GM23338 (cell line): Measurements from ENCODE around the gene ADIG. TPM values are rescaled to one million over a fixed set of nuclear protein-coding genes. Genes with fewer than 3 reads are reported as not detected.

Experiments used
- CTCF ChIP-seq, 2 experiments: fragments of 200-600 bp in 1 of 2; sonication (generic) in 1 of 2; conservative IDR thresholded peaks; 2 replicates each; pipeline versions ENCODE4 v1.5.1 to v1.6.1; 2016 to 2017; ENCODE audit warnings: antibody characterized with exemption in 2 of 2, low read depth in 2 of 2, mild to moderate bottlenecking in 2 of 2, moderate library complexity in 1 of 2
- NANOG ChIP-seq: IDR thresholded peaks from 2 replicates; pipeline ENCODE4 v1.6.1; 2016; ENCODE audit warnings: antibody characterized with exemption, borderline replicate concordance
- REST ChIP-seq: IDR thresholded peaks from one replicate; pipeline ENCODE4 v1.6.1; 2018; ENCODE audit warnings: antibody characterized with exemption; ENCODE audit not compliant: unreplicated experiment
- ZNF114 ChIP-seq: fragments of 250-450 bp; sonication (Bioruptor Pico); IDR thresholded peaks from 2 replicates; pipeline ENCODE4 v1.5.0; 2020; ENCODE audit warnings: mild to moderate bottlenecking, moderate library complexity
- polyA plus RNA-seq: library from polyadenylated mRNA; unstranded; fragments of >200 nt; fragmentation: Nextera tagmentation; extraction: Ambion mirVana; gene quantifications from 2 replicates; pipeline ENCODE4 v1.2.1, GENCODE V29; 2016
- total RNA-seq: library from RNA; depleted of rRNA; stranded (reverse); fragments of >200 nt; shearing (Covaris generic); gene quantifications from 2 replicates; pipeline ENCODE4 v1.2.3, GENCODE V29; 2014
- TF ChIP-seq, protein P1 (sequence below): fragments of 250-450 bp; sonication (Bioruptor Pico); IDR thresholded peaks from 2 replicates; pipeline ENCODE4 v1.5.0; 2020; ENCODE audit warnings: mild to moderate bottlenecking, moderate library complexity

Gene ADIG
- total and polyA plus RNA-seq, 2 experiments from 2014 or later: not detected

- TF ChIP-seq, protein P1, sequence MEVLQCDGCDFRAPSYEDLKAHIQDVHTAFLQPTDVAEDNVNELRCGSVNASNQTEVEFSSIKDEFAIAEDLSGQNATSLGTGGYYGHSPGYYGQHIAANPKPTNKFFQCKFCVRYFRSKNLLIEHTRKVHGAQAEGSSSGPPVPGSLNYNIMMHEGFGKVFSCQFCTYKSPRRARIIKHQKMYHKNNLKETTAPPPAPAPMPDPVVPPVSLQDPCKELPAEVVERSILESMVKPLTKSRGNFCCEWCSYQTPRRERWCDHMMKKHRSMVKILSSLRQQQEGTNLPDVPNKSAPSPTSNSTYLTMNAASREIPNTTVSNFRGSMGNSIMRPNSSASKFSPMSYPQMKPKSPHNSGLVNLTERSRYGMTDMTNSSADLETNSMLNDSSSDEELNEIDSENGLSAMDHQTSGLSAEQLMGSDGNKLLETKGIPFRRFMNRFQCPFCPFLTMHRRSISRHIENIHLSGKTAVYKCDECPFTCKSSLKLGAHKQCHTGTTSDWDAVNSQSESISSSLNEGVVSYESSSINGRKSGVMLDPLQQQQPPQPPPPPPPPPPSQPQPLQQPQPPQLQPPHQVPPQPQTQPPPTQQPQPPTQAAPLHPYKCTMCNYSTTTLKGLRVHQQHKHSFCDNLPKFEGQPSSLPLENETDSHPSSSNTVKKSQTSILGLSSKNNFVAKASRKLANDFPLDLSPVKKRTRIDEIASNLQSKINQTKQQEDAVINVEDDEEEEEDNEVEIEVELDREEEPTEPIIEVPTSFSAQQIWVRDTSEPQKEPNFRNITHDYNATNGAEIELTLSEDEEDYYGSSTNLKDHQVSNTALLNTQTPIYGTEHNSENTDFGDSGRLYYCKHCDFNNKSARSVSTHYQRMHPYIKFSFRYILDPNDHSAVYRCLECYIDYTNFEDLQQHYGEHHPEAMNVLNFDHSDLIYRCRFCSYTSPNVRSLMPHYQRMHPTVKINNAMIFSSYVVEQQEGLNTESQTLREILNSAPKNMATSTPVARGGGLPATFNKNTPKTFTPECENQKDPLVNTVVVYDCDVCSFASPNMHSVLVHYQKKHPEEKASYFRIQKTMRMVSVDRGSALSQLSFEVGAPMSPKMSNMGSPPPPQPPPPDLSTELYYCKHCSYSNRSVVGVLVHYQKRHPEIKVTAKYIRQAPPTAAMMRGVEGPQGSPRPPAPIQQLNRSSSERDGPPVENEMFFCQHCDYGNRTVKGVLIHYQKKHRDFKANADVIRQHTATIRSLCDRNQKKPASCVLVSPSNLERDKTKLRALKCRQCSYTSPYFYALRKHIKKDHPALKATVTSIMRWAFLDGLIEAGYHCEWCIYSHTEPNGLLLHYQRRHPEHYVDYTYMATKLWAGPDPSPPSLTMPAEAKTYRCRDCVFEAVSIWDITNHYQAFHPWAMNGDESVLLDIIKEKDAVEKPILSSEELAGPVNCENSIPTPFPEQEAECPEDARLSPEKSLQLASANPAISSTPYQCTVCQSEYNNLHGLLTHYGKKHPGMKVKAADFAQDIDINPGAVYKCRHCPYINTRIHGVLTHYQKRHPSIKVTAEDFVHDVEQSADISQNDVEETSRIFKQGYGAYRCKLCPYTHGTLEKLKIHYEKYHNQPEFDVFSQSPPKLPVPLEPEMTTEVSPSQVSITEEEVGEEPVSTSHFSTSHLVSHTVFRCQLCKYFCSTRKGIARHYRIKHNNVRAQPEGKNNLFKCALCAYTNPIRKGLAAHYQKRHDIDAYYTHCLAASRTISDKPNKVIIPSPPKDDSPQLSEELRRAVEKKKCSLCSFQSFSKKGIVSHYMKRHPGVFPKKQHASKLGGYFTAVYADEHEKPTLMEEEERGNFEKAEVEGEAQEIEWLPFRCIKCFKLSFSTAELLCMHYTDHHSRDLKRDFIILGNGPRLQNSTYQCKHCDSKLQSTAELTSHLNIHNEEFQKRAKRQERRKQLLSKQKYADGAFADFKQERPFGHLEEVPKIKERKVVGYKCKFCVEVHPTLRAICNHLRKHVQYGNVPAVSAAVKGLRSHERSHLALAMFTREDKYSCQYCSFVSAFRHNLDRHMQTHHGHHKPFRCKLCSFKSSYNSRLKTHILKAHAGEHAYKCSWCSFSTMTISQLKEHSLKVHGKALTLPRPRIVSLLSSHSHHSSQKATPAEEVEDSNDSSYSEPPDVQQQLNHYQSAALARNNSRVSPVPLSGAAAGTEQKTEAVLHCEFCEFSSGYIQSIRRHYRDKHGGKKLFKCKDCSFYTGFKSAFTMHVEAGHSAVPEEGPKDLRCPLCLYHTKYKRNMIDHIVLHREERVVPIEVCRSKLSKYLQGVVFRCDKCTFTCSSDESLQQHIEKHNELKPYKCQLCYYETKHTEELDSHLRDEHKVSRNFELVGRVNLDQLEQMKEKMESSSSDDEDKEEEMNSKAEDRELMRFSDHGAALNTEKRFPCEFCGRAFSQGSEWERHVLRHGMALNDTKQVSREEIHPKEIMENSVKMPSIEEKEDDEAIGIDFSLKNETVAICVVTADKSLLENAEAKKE: no peak
- TF ChIP-seq ZNF114 (CRISPR knock-in tag) (no peak), NANOG (no peak), CTCF (conservative IDR thresholded peaks at IDR 0.05; ENCODE audit: low read depth in 2 of 2) (no peak), REST (no peak)
These were observed 35.2 kb upstream of the ADIG start (continued) for GRCh38 chr20:38545771-38546170.
